ENCODE measurements around the gene HS3ST3A1. TPM values are rescaled to one million over a fixed set of nuclear protein-coding genes. Genes with fewer than 3 reads are reported as not detected.

The HS3ST3A1 gene
- total RNA-seq, 6 experiments from 2014 or later, result 4.0 to 10.1 (median 5.1) TPM

GRCh38 chr17:13590441-13590840 is 11.3 kb downstream of the HS3ST3A1 start:
- Histone ChIP-seq H3K4me3 (no peak overlapping the region), H3K27me3 (no peaks in the 10 kb centered on the region), H3K9me3 (no peaks in the 10 kb centered on the region), H3K4me1 (no peaks in the 10 kb centered on the region), H3K27ac (no peak overlapping the region), H3K36me3 (no peaks in the 10 kb centered on the region)
- intact Hi-C loops (cut with DNase I), result no loop called here
- no peak for ATAC-seq
- no peak for DNase-seq
- TF ChIP-seq POLR2A (IDR thresholded peaks at IDR 0.05) (no peak), CTCF (IDR thresholded peaks at IDR 0.05) (no peak)
- WGBS (ENCODE audit: insufficient coverage, low coverage, low lambda C conversion rate, missing lambda C conversion rate), result 34% methylated on average over 1 of the region's 1 CpG

DNA sequence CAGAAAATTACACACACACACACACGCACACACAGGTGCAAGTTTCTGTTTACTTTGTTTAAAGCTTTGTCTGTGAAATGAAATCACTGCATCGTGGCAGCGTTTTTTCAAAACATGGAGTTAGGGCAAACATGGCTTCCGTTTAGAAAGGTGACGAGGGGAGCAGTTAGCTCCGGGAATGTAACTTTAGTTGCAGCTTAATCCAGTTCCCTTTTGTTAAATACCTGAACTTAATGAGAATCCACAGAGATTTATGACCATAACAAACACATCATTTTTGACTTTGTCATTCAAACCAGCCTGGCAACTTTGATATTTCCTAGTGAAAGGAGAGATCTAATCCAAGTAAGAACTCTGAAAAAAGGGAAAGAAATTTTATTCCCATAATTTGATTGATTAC is 12.1 kb downstream of the HS3ST3A1 start:
- Histone ChIP-seq H3K27me3 (no peaks in the 10 kb centered on the region), H3K9me3 (no peaks in the 10 kb centered on the region), H3K4me3 (no peak overlapping the region), H3K4me1 (no peaks in the 10 kb centered on the region), H3K27ac (no peak overlapping the region), H3K36me3 (no peaks in the 10 kb centered on the region)
- TF ChIP-seq CTCF (IDR thresholded peaks at IDR 0.05) (no peak), POLR2A (IDR thresholded peaks at IDR 0.05) (no peak)
- WGBS (ENCODE audit: insufficient coverage, low coverage, low lambda C conversion rate, missing lambda C conversion rate), result 32% methylated on average over 6 of the region's 6 CpGs
- intact Hi-C loops (cut with DNase I), result no loop called here
- DNase-seq (no peak), ATAC-seq (no peak)

- ATAC-seq (no peak), DNase-seq (no peak)
- Histone ChIP-seq H3K4me3 (no peak overlapping the region), H3K9me3 (peaks cover 0 to under 1% (median 0%) of the 10 kb centered on the region in 4 donors), H3K27ac (no peak overlapping the region), H3K4me1 (no peaks in the 10 kb centered on the region), H3K36me3 (no peaks in the 10 kb centered on the region), H3K27me3 (no peaks in the 10 kb centered on the region)
- WGBS (ENCODE audit: insufficient coverage, low coverage, low lambda C conversion rate, missing lambda C conversion rate), result 70% methylated on average over 4 of the region's 4 CpGs
- TF ChIP-seq POLR2A (IDR thresholded peaks at IDR 0.05) (no peak), CTCF (IDR thresholded peaks at IDR 0.05) (no peak)
- intact Hi-C loops (cut with DNase I), result no loop called here
These were observed 14.0 kb downstream of the HS3ST3A1 start for GRCh38 chr17:13587487-13588338.

DNA sequence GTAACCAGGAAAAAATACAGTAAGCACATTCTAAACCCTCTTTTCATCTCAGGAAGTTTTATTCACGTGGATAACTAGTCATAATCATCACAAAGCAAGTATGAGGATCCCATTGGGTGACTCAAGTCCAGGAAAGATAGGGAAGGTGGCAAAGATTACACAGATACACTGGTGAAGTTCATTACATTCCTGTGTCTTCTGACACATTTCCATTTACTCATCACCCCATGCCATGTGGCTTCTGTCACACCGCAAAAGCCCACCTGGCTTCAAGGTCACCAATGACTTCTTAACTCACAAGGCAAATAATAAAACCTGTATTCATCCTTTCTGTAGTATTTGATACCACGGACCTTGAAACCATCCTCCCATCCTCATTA is 17.0 kb downstream of the HS3ST3A1 start:
- DNase-seq (no peak), ATAC-seq (no peak)
- no peak overlapping the region for H3K4me3 ChIP-seq
- H3K27ac ChIP-seq, result no peak overlapping the region
- TF ChIP-seq CTCF (IDR thresholded peaks at IDR 0.05) (no peak), POLR2A (IDR thresholded peaks at IDR 0.05) (no peak)
- WGBS (ENCODE audit: insufficient coverage, low coverage, low lambda C conversion rate, missing lambda C conversion rate), result 68% methylated on average over 3 of the region's 3 CpGs
- no peaks in the 10 kb centered on the region for H3K27me3 ChIP-seq
- no peaks in the 10 kb centered on the region for H3K36me3 ChIP-seq
- no peaks in the 10 kb centered on the region for H3K4me1 ChIP-seq
- H3K9me3 ChIP-seq, result peaks cover 0 to 4% (median 0%) of the 10 kb centered on the region in 4 donors
- intact Hi-C loops (cut with DNase I), result no loop called here
